HEK293 (cell line): ENCODE results near the gene ZNF41.

Source experiments
- CTCF ChIA-PET: fragments of 350-600 bp; formaldehyde crosslinking; extraction: SDS; loops from one replicate; lab custom pipeline; 2021; ENCODE audit warnings: antibody characterized with exemption; lab: Yijun Ruan, JAX
- POLR2A ChIA-PET: fragments of 300-600 bp; formaldehyde crosslinking; extraction: SDS; loops from one replicate; lab custom pipeline; 2020; ENCODE audit warnings: antibody characterized with exemption, inconsistent platforms; lab: Yijun Ruan, JAX
- H3K27ac ChIP-seq: fragments of 200-500 bp; sonication (Bioruptor generic); 2 replicates; pipeline ENCODE4 v1.5.1; 2014; ENCODE audit warnings: low read depth, low read length, control low read depth, inconsistent platforms; ENCODE audit errors: extremely low read depth
- H3K36me3 ChIP-seq, 2 experiments: fragments of 200-500 bp in 1 of 2; sonication (Bioruptor generic) in 1 of 2; 1 replicate in 1 of 2; 2 replicates in 1 of 2; pipeline ENCODE4 v1.5.1; 2014 to 2017; ENCODE audit warnings: inconsistent platforms in 2 of 2, low read length in 2 of 2; ENCODE audit not compliant: control insufficient read depth in 2 of 2, insufficient read depth in 1 of 2
- H3K4me1 ChIP-seq: fragments of 200-500 bp; sonication (Bioruptor generic); 2 replicates; pipeline ENCODE4 v1.5.1; 2014; ENCODE audit warnings: mild to moderate bottlenecking, low read length, inconsistent platforms; ENCODE audit not compliant: control insufficient read depth, insufficient read depth
- H3K4me3 ChIP-seq: 2 replicates; pipeline ENCODE4 v1.5.1; 2011; ENCODE audit warnings: low read depth, mild to moderate bottlenecking, control low read depth, low read length, moderate library complexity
- H3K9me3 ChIP-seq: fragments of 200-500 bp; sonication (Bioruptor generic); 2 replicates; pipeline ENCODE4 v1.5.1; 2014; ENCODE audit warnings: low read depth, low read length, inconsistent platforms; ENCODE audit not compliant: control insufficient read depth, insufficient read depth
- GLI2 ChIP-seq: fragments of 450-650 bp; formaldehyde crosslinking; IDR thresholded peaks from 2 replicates; pipeline ENCODE4; 2017; ENCODE audit warnings: missing biosample characterization, missing genetic modification characterization, low read depth, borderline replicate concordance
- GLI4 ChIP-seq: fragments of 450-650 bp; formaldehyde crosslinking; IDR thresholded peaks from 2 replicates; pipeline ENCODE4 v1.5.1; 2016; ENCODE audit warnings: missing biosample characterization, missing genetic modification characterization
- MYNN ChIP-seq: fragments of 450-650 bp; formaldehyde crosslinking; IDR thresholded peaks from 2 replicates; pipeline ENCODE4 v1.5.1; 2016; ENCODE audit warnings: missing biosample characterization, missing genetic modification characterization, borderline replicate concordance
- OSR2 ChIP-seq: fragments of 450-650 bp; formaldehyde crosslinking; IDR thresholded peaks from 2 replicates; pipeline ENCODE4 v1.5.1; 2016; ENCODE audit warnings: missing biosample characterization, missing genetic modification characterization
- PRDM1 ChIP-seq: fragments of 450-650 bp; formaldehyde crosslinking; IDR thresholded peaks from 2 replicates; pipeline ENCODE4; 2016; ENCODE audit warnings: missing biosample characterization, missing genetic modification characterization
- RBAK ChIP-seq: fragments of 450-650 bp; formaldehyde crosslinking; IDR thresholded peaks from 2 replicates; pipeline ENCODE4 v1.5.1; 2016; ENCODE audit warnings: missing biosample characterization, missing genetic modification characterization
- SCRT2 ChIP-seq: fragments of 450-650 bp; formaldehyde crosslinking; IDR thresholded peaks from 2 replicates; pipeline ENCODE4 v1.5.1; 2016; ENCODE audit warnings: missing biosample characterization, missing genetic modification characterization
- WT1 ChIP-seq: fragments of 450-650 bp; formaldehyde crosslinking; IDR thresholded peaks from 2 replicates; pipeline ENCODE4 v1.5.1; 2016; ENCODE audit warnings: missing biosample characterization, missing genetic modification characterization
- ZBTB17 ChIP-seq: fragments of 450-650 bp; formaldehyde crosslinking; IDR thresholded peaks from 2 replicates; pipeline ENCODE4 v1.5.1; 2016; ENCODE audit warnings: missing biosample characterization, missing genetic modification characterization
- ZBTB20 ChIP-seq: fragments of 450-650 bp; formaldehyde crosslinking; IDR thresholded peaks from 2 replicates; pipeline ENCODE4 v1.5.1; 2016; ENCODE audit warnings: missing biosample characterization, missing genetic modification characterization
- ZBTB21 ChIP-seq: fragments of 450-650 bp; formaldehyde crosslinking; IDR thresholded peaks from 2 replicates; pipeline ENCODE4 v1.5.1; 2017; ENCODE audit warnings: missing biosample characterization, missing genetic modification characterization
- ZFP37 ChIP-seq: fragments of 450-650 bp; formaldehyde crosslinking; IDR thresholded peaks from 2 replicates; pipeline ENCODE4 v1.5.1; 2016; ENCODE audit warnings: missing biosample characterization, missing genetic modification characterization
- ZNF112 ChIP-seq: fragments of 450-650 bp; formaldehyde crosslinking; IDR thresholded peaks from 2 replicates; pipeline ENCODE4 v1.5.0; 2017; ENCODE audit warnings: missing biosample characterization, missing genetic modification characterization
- ZNF155 ChIP-seq: fragments of 450-650 bp; formaldehyde crosslinking; IDR thresholded peaks from 2 replicates; pipeline ENCODE4 v1.5.1; 2016; ENCODE audit warnings: missing biosample characterization, missing genetic modification characterization
- ZNF184 ChIP-seq: fragments of 450-650 bp; IDR thresholded peaks from 2 replicates; pipeline ENCODE4 v1.5.1; 2018; ENCODE audit warnings: missing biosample characterization, mild to moderate bottlenecking, missing genetic modification characterization
- ZNF24 ChIP-seq: fragments of 450-650 bp; formaldehyde crosslinking; IDR thresholded peaks from 2 replicates; pipeline ENCODE4 v1.5.1; 2016; ENCODE audit warnings: missing biosample characterization, missing genetic modification characterization
- ZNF311 ChIP-seq: fragments of 450-650 bp; formaldehyde crosslinking; IDR thresholded peaks from 2 replicates; pipeline ENCODE4 v1.5.1; 2017; ENCODE audit warnings: missing biosample characterization, missing genetic modification characterization, borderline replicate concordance
- ZNF501 ChIP-seq: fragments of 450-650 bp; formaldehyde crosslinking; IDR thresholded peaks from 2 replicates; pipeline ENCODE4 v1.5.1; 2016; ENCODE audit warnings: missing biosample characterization, missing genetic modification characterization
- ZNF561 ChIP-seq: fragments of 450-650 bp; IDR thresholded peaks from 2 replicates; pipeline ENCODE4 v1.5.1; 2018; ENCODE audit warnings: missing biosample characterization, missing genetic modification characterization, borderline replicate concordance
- ZNF777 ChIP-seq: fragments of 450-650 bp; formaldehyde crosslinking; IDR thresholded peaks from 2 replicates; pipeline ENCODE4 v1.5.1; 2017; ENCODE audit warnings: missing biosample characterization, missing genetic modification characterization, borderline replicate concordance
- TF ChIP-seq, protein P1 (sequence below): fragments of 450-650 bp; formaldehyde crosslinking; IDR thresholded peaks from 2 replicates; pipeline ENCODE4 v1.5.1; 2017; ENCODE audit warnings: missing biosample characterization, missing genetic modification characterization
- TF ChIP-seq, protein P2 (sequence below): fragments of 450-650 bp; formaldehyde crosslinking; IDR thresholded peaks from 2 replicates; pipeline ENCODE4 v1.5.1; 2016; ENCODE audit warnings: missing biosample characterization, missing genetic modification characterization

ZNF41 gene

DNA sequence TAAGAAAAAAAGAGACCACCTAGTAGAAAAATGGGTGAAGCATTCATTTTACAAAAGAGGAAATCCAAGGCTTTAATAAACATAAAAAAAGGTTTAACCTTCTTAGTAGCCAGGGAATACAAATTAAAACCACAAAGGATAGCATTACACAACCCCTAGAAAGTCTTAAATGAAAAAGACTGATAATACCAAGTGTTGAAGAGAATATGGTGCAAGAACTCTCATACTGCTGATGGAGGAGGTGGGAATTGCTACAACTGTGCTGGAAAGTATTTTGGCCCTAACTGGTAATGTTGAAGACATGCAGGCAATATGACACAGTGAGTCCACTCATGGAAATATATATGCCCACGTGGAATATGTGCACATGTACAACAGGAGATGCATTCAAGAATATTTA is 22.5 kb downstream of the ZNF41 start:
- TF ChIP-seq MYNN (tag by site-specific recombination) (no peak), ZNF311 (no peak), ZNF24 (tag by site-specific recombination) (no peak), ZBTB20 (tag by site-specific recombination) (no peak), ZNF184 (tag by site-specific recombination) (peak; percentile 95), ZBTB17 (no peak), ZNF155 (no peak)
- H3K9me3 ChIP-seq = no peaks in the 10 kb centered on the region
- CTCF ChIA-PET = interaction anchor here (0.7 kb wide), 1 partner anchor 41 kb away, joined by 3 read pairs; no protein-coding TSS in a partner anchor
- no peak overlapping the region for H3K27ac ChIP-seq
- no peak overlapping the region for H3K4me3 ChIP-seq
- H3K36me3 ChIP-seq = peaks cover 4 to 7% of the 10 kb centered on the region in 2 experiments; a peak in 2 of 3 replicates
- H3K4me1 ChIP-seq = no peaks in the 10 kb centered on the region
- POLR2A ChIA-PET = no interaction called here

DNA sequence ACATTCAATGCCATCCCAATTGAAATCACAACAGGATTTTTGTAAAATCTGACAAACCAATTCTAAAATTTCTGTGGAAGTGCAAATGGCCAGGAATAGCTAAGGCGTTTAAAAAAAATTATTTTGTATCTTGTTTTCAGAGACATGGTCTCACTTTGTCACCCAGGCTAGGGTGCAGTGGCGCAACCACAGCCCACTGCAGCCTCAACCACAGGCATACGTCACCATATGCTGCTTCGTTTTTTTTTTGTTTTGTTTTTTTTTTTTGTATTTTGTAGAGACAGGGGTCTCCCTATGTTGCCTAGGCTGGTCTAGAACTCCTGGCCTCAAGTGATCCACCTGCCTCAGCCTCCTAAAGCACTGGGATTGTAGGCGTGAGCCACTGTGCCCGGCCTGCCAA is 24.5 kb downstream of the ZNF41 start:
- TF ChIP-seq WT1 (tag by site-specific recombination) = no peak
- TF ChIP-seq ZNF112 (tag by site-specific recombination) = no peak
- TF ChIP-seq GLI4 = no peak
- TF ChIP-seq, protein P1, sequence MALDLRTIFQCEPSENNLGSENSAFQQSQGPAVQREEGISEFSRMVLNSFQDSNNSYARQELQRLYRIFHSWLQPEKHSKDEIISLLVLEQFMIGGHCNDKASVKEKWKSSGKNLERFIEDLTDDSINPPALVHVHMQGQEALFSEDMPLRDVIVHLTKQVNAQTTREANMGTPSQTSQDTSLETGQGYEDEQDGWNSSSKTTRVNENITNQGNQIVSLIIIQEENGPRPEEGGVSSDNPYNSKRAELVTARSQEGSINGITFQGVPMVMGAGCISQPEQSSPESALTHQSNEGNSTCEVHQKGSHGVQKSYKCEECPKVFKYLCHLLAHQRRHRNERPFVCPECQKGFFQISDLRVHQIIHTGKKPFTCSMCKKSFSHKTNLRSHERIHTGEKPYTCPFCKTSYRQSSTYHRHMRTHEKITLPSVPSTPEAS (tag by site-specific recombination) = no peak
- TF ChIP-seq RBAK = no peak
- TF ChIP-seq ZNF777 (tag by site-specific recombination) = no peak
- no peak for TF ChIP-seq ZBTB21 (tag by site-specific recombination)
- no peak for TF ChIP-seq ZNF561 (tag by site-specific recombination)
- TF ChIP-seq ZFP37 = no peak
- TF ChIP-seq PRDM1 (tag by site-specific recombination) = no peak
- no peak for TF ChIP-seq GLI2 (tag by site-specific recombination)
- TF ChIP-seq, protein P2, sequence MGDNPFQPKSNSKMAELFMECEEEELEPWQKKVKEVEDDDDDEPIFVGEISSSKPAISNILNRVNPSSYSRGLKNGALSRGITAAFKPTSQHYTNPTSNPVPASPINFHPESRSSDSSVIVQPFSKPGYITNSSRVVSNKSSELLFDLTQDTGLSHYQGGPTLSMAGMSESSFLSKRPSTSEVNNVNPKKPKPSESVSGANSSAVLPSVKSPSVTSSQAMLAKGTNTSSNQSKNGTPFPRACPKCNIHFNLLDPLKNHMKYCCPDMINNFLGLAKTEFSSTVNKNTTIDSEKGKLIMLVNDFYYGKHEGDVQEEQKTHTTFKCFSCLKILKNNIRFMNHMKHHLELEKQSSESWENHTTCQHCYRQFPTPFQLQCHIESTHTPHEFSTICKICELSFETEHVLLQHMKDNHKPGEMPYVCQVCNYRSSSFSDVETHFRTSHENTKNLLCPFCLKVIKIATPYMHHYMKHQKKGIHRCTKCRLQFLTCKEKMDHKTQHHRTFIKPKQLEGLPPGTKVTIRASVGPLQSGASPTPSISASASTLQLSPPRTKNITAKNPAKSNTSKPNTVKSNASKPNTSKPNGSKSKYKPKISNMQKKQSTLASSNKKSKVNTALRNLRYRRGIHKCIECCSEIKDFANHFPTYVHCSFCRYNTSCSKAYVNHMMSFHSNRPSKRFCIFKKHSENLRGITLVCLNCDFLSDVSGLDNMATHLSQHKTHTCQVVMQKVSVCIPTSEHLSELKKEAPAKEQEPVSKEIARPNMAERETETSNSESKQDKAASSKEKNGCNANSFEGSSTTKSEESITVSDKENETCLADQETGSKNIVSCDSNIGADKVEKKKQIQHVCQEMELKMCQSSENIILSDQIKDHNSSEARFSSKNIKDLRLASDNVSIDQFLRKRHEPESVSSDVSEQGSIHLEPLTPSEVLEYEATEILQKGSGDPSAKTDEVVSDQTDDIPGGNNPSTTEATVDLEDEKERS (tag by site-specific recombination) = no peak
- TF ChIP-seq SCRT2 (tag by site-specific recombination) = no peak
- TF ChIP-seq OSR2 = no peak
- TF ChIP-seq ZNF501 (tag by site-specific recombination) = no peak
- H3K4me3 ChIP-seq = no peak overlapping the region
- POLR2A ChIA-PET = no interaction called here

More for the DNA sequence above, 24.5 kb downstream of the ZNF41 start:
- Histone ChIP-seq H3K27ac (no peak overlapping the region), H3K9me3 (no peaks in the 10 kb centered on the region), H3K36me3 (peaks cover 0 to 19% of the 10 kb centered on the region in 2 experiments; a peak in 2 of 3 replicates), H3K4me1 (no peaks in the 10 kb centered on the region)
- CTCF ChIA-PET = no interaction called here
